ENCODE data around the gene ATP10A. TPM values are rescaled to one million over a fixed set of nuclear protein-coding genes. Genes with fewer than 3 reads are reported as not detected.

ATP10A gene
- polyA plus RNA-seq, 1 of the 3 experiments (the other 2 are of a cell fraction), result not detected

DNA sequence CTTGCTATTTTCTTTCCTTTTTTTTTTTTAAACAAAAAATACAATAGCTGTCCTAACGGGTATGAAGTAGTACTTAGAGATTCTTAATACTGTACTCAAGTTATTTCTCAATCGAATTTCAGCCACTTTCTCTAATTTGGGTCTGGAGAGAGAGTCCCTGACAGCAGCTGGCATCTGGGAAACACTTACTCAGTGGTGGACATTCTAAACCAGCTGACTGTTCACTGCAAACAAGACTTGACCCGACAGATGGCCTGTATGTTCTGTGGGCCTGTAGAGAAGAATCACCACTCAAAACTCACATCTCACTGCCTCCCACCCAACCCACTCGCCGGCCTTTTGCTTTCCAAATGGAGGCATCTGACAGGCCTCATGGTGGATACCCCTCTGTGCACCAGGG is 199.6 kb downstream of the ATP10A start:
- CTCF ChIA-PET, result interaction anchor here (0.6 kb wide), 1 partner anchor 1005 kb away, joined by 3 read pairs; no protein-coding TSS in a partner anchor
- Histone ChIP-seq H3K27me3 (ENCODE audit: insufficient read depth) (no peaks in the 10 kb centered on the region), H3K9me3 (no peaks in the 10 kb centered on the region; the same call in 1 of the 2 replicates), H3K4me3 (ENCODE audit: low read depth in 2 of 2, low read length in 1 of 2) (no peak overlapping the region), H4K20me1 (ENCODE audit: insufficient read depth) (no peaks in the 10 kb centered on the region), H3K4me2 (no peak overlapping the region), H3K4me1 (ENCODE audit: control insufficient read depth in 1 of 2, insufficient read depth in 2 of 2, low read depth in 1 of 2, low read length in 1 of 2) (no peaks in the 10 kb centered on the region), H3K9ac (no peak overlapping the region), H3K27ac (ENCODE audit: low read depth in 2 of 2, low read length in 1 of 2) (no peak overlapping the region), H3K79me2 (ENCODE audit: insufficient read depth) (no peaks in the 10 kb centered on the region), H2AFZ (ENCODE audit: low read depth) (no peak overlapping the region), H3F3A (replicated peaks; ENCODE audit: insufficient read depth) (no peaks in the 10 kb centered on the region), H3K36me3 (replicated peaks in 1 of 2; ENCODE audit: control insufficient read depth in 1 of 2, insufficient read depth in 2 of 2, low read length in 1 of 2) (no peaks in the 10 kb centered on the region), H3K9me2 (no peaks in the 10 kb centered on the region)
- 39% methylated on average over 5 of the region's 5 CpGs for WGBS (ENCODE audit: low lambda C conversion rate)
- TF ChIP-seq YY1 (IDR thresholded peaks at IDR 0.05; ENCODE audit: low read depth) (no peak), JUND (IDR thresholded peaks at IDR 0.05) (no peak), TAF1 (IDR thresholded peaks at IDR 0.05; ENCODE audit: borderline replicate concordance, low read depth, low read length) (no peak), TEAD4 (IDR thresholded peaks at IDR 0.05; ENCODE audit: borderline replicate concordance, insufficient read depth) (no peak), POLR2AphosphoS5 (IDR thresholded peaks at IDR 0.05; ENCODE audit: low read depth, low read length) (no peak), SMC3 (IDR thresholded peaks at IDR 0.05; ENCODE audit: low read depth, low read length) (no peak), RCOR1 (IDR thresholded peaks at IDR 0.05; ENCODE audit: low read length) (no peak), CHD2 (IDR thresholded peaks at IDR 0.05; ENCODE audit: low read length, partially characterized antibody) (no peak)
- TF ChIP-seq, protein P1, sequence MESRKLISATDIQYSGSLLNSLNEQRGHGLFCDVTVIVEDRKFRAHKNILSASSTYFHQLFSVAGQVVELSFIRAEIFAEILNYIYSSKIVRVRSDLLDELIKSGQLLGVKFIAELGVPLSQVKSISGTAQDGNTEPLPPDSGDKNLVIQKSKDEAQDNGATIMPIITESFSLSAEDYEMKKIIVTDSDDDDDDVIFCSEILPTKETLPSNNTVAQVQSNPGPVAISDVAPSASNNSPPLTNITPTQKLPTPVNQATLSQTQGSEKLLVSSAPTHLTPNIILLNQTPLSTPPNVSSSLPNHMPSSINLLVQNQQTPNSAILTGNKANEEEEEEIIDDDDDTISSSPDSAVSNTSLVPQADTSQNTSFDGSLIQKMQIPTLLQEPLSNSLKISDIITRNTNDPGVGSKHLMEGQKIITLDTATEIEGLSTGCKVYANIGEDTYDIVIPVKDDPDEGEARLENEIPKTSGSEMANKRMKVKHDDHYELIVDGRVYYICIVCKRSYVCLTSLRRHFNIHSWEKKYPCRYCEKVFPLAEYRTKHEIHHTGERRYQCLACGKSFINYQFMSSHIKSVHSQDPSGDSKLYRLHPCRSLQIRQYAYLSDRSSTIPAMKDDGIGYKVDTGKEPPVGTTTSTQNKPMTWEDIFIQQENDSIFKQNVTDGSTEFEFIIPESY (IDR thresholded peaks at IDR 0.05; ENCODE audit: borderline replicate concordance, low read depth), result no peak
- POLR2A ChIA-PET, result no interaction called here
- DNase-seq, result no peak

GRCh38 chr15:25661898-25662297 is 201.2 kb downstream of the ATP10A start:
- H3K27ac ChIP-seq (ENCODE audit: low read depth in 2 of 2, low read length in 1 of 2), result no peak overlapping the region
- no peaks in the 10 kb centered on the region for H3K9me2 ChIP-seq
- no peaks in the 10 kb centered on the region for H3K4me1 ChIP-seq (ENCODE audit: control insufficient read depth in 1 of 2, insufficient read depth in 2 of 2, low read depth in 1 of 2, low read length in 1 of 2)
- ChIA-PET POLR2A (no interaction called here), CTCF (no interaction called here)
- H4K20me1 ChIP-seq (ENCODE audit: insufficient read depth), result no peaks in the 10 kb centered on the region
- H3K9me3 ChIP-seq, result no peaks in the 10 kb centered on the region; the same call in 1 of the 2 replicates
- H3K9ac ChIP-seq, result no peak overlapping the region
- no peak overlapping the region for H2AFZ ChIP-seq (ENCODE audit: low read depth)
- 59% methylated on average over 4 of the region's 4 CpGs for WGBS (ENCODE audit: low lambda C conversion rate)
- no peak overlapping the region for H3K4me3 ChIP-seq (ENCODE audit: low read depth in 2 of 2, low read length in 1 of 2)
- no peak for DNase-seq
- H3K36me3 ChIP-seq (replicated peaks in 1 of 2; ENCODE audit: control insufficient read depth in 1 of 2, insufficient read depth in 2 of 2, low read length in 1 of 2), result no peaks in the 10 kb centered on the region
- no peaks in the 10 kb centered on the region for H3K79me2 ChIP-seq (ENCODE audit: insufficient read depth)
- H3K27me3 ChIP-seq (ENCODE audit: insufficient read depth), result no peaks in the 10 kb centered on the region
- H3K4me2 ChIP-seq, result no peak overlapping the region
- TF ChIP-seq, protein P1 (IDR thresholded peaks at IDR 0.05; ENCODE audit: borderline replicate concordance, low read depth), result no peak
- no peaks in the 10 kb centered on the region for H3F3A ChIP-seq (replicated peaks; ENCODE audit: insufficient read depth)
